ENCODE results near the gene SH2D1A.

- TF ChIP-seq NR2C1 (IDR thresholded peaks at IDR 0.05) = no peak
- TF ChIP-seq CTCF (IDR thresholded peaks at IDR 0.05 in 2 of 3, conservative IDR thresholded peaks at IDR 0.05 in 1 of 3; ENCODE audit: control insufficient read depth in 2 of 3, extremely low read depth in 1 of 3, insufficient read depth in 1 of 3, low read depth in 3 of 3, low read length in 3 of 3) = no peak
- TF ChIP-seq EP300 (IDR thresholded peaks at IDR 0.05; ENCODE audit: borderline replicate concordance in 1 of 2, control insufficient read depth in 1 of 2, low read depth in 2 of 2, low read length in 2 of 2) = no peak
- no peak for TF ChIP-seq CREM (IDR thresholded peaks at IDR 0.05; ENCODE audit: low read depth)
- no peak for TF ChIP-seq MYC (IDR thresholded peaks at IDR 0.05; ENCODE audit: insufficient read depth, insufficient read length, insufficient replicate concordance, low read length, severe bottlenecking)
- TF ChIP-seq ZNF274 (IDR thresholded peaks at IDR 0.05; ENCODE audit: insufficient read depth, insufficient read length) = no peak
- TF ChIP-seq GABPA (IDR thresholded peaks at IDR 0.05; ENCODE audit: low read depth) = no peak
These were observed 32.3 kb downstream of the SH2D1A start for GRCh38 chrX:124378643-124379042.
